DOHH2 (cell line): ENCODE data around the gene UNC93B1.
A peak's percentile ranks its signal among the peaks of the same experiment; 100 is the strongest.
"Not testable (repeated sequence)": the region's sequence is repeated elsewhere in the genome, so short reads cannot be mapped to it uniquely, and the experiment has no call there.

Source experiments
- H3F3A ChIP-seq: fragments of 200-600 bp; sonication (generic), shearing (Covaris generic); 2 replicates; pipeline ENCODE4 v1.6.0; 2016; ENCODE audit warnings: antibody characterized with exemption, mild to moderate bottlenecking; ENCODE audit not compliant: control insufficient read depth, insufficient read depth
- H3K27ac ChIP-seq: fragments of 200-600 bp; sonication (generic); 2 replicates; pipeline ENCODE4 v1.5.1; 2014; ENCODE audit warnings: low read depth, mild to moderate bottlenecking, low read length, moderate library complexity
- H3K27me3 ChIP-seq: fragments of 200-600 bp; sonication (generic); 2 replicates; pipeline ENCODE4 v1.6.1; 2014; ENCODE audit warnings: mild to moderate bottlenecking, low read length, mixed read lengths; ENCODE audit not compliant: control insufficient read depth
- H3K36me3 ChIP-seq: fragments of 200-600 bp; sonication (generic); 2 replicates; pipeline ENCODE4 v1.6.1; 2014; ENCODE audit warnings: mild to moderate bottlenecking, low read length, moderate library complexity, mixed read lengths; ENCODE audit not compliant: control insufficient read depth
- H3K4me1 ChIP-seq: fragments of 200-600 bp; sonication (generic); 2 replicates; pipeline ENCODE4 v1.6.1; 2014; ENCODE audit warnings: mild to moderate bottlenecking, low read length, mixed read lengths; ENCODE audit not compliant: control insufficient read depth
- H3K4me2 ChIP-seq: fragments of 200-600 bp; sonication (generic); 2 replicates; pipeline ENCODE4 v1.6.0; 2014; ENCODE audit warnings: mild to moderate bottlenecking, low read length, moderate library complexity
- H3K4me3 ChIP-seq: fragments of 200-600 bp; sonication (generic); 2 replicates; pipeline ENCODE4 v1.5.1; 2014; ENCODE audit warnings: mild to moderate bottlenecking, low read length, mixed read lengths
- H3K79me2 ChIP-seq: fragments of 200-600 bp; sonication (generic); 2 replicates; pipeline ENCODE4 v1.6.1; 2014; ENCODE audit warnings: mild to moderate bottlenecking, low read length, mixed read lengths; ENCODE audit not compliant: control insufficient read depth
- H3K9me2 ChIP-seq: fragments of 200-600 bp; sonication (generic); replicated peaks from 2 replicates; pipeline ENCODE4 v1.6.1; 2014; ENCODE audit warnings: mild to moderate bottlenecking, low read length, mixed read lengths; ENCODE audit not compliant: control insufficient read depth
- H3K9me3 ChIP-seq: fragments of 200-600 bp; sonication (generic); 2 replicates; pipeline ENCODE4 v1.6.1; 2014; ENCODE audit warnings: antibody characterized with exemption, low read length, mixed read lengths; ENCODE audit not compliant: control insufficient read depth, insufficient read depth
- H4K20me1 ChIP-seq: fragments of 200-600 bp; sonication (generic); 2 replicates; pipeline ENCODE4 v1.6.0; 2014; ENCODE audit warnings: low read depth, mild to moderate bottlenecking, antibody characterized with exemption, low read length, moderate library complexity; ENCODE audit not compliant: control insufficient read depth, insufficient read depth
- TF ChIP-seq, protein P1 (sequence below): fragments of 200-600 bp; sonication (generic); IDR thresholded peaks from one replicate; pipeline ENCODE4 v1.5.1; 2014; ENCODE audit warnings: antibody characterized with exemption, mild to moderate bottlenecking, low read depth, low read length; ENCODE audit not compliant: poor library complexity, severe bottlenecking

The UNC93B1 gene

GRCh38 chr11:67963879-67964278 lies 40.0 kb downstream of the UNC93B1 start:
- H3K4me2 ChIP-seq, H3K27me3 ChIP-seq, H3K4me1 ChIP-seq: not testable (repeated sequence)

GRCh38 chr11:67963217-67963616 lies 40.7 kb downstream of the UNC93B1 start:
- not testable (repeated sequence) for H3K36me3 ChIP-seq, H4K20me1 ChIP-seq, H3K79me2 ChIP-seq, H3K4me1 ChIP-seq, H3F3A ChIP-seq, H3K27me3 ChIP-seq, H3K27ac ChIP-seq, H3K9me3 ChIP-seq, H3K9me2 ChIP-seq, H3K4me3 ChIP-seq, H3K4me2 ChIP-seq

More at GRCh38 chr11:67963879-67964278, 40.0 kb downstream of the UNC93B1 start:
- H3K9me2 ChIP-seq, H3K27ac ChIP-seq, H3K9me3 ChIP-seq, H3K36me3 ChIP-seq, H4K20me1 ChIP-seq, H3K4me3 ChIP-seq, H3K79me2 ChIP-seq, H3F3A ChIP-seq: not testable (repeated sequence)

- not testable (repeated sequence) for H3K4me2 ChIP-seq, H3K9me2 ChIP-seq, H4K20me1 ChIP-seq, H3F3A ChIP-seq, H3K27me3 ChIP-seq, H3K27ac ChIP-seq, H3K4me1 ChIP-seq, H3K79me2 ChIP-seq, H3K36me3 ChIP-seq, H3K4me3 ChIP-seq, H3K9me3 ChIP-seq
Observed at GRCh38 chr11:67956236-67956635, 47.7 kb downstream of the UNC93B1 start.

DNA sequence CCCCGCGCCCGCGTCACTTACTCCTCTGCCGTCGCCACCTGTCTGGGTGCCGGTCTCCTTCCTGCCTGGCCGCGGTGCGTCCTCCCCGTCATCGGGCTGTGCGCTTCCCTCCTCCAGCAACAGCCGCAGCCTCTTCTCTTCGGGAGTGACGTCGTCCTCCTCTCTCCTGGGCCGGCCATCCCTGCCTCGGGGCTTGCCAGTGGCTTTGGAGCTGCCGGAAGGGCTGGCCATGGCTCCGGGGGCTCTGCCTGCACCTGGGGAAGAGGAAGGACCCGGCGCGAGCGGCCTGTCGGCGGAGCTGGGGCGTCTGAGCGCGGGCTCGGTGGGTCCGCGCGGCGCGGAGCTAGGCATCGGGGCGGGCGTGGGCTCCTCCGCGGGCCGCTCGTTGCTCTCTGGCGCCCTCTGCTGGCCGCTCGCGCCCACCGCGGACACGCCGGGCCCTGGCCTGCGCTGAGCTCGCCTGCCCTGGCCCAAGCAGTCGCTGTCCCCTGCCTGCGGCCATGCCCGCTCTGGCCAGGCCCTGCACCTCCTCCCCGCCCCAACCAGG lies 48.4 kb downstream of the UNC93B1 start:
- not testable (repeated sequence) for H4K20me1 ChIP-seq, H3K36me3 ChIP-seq, H3K4me1 ChIP-seq, H3K27ac ChIP-seq, H3K79me2 ChIP-seq, H3K9me2 ChIP-seq, H3F3A ChIP-seq, H3K9me3 ChIP-seq, H3K27me3 ChIP-seq
- peak overlapping the region; percentile 59 for H3K4me3 ChIP-seq
- TF ChIP-seq, protein P1, sequence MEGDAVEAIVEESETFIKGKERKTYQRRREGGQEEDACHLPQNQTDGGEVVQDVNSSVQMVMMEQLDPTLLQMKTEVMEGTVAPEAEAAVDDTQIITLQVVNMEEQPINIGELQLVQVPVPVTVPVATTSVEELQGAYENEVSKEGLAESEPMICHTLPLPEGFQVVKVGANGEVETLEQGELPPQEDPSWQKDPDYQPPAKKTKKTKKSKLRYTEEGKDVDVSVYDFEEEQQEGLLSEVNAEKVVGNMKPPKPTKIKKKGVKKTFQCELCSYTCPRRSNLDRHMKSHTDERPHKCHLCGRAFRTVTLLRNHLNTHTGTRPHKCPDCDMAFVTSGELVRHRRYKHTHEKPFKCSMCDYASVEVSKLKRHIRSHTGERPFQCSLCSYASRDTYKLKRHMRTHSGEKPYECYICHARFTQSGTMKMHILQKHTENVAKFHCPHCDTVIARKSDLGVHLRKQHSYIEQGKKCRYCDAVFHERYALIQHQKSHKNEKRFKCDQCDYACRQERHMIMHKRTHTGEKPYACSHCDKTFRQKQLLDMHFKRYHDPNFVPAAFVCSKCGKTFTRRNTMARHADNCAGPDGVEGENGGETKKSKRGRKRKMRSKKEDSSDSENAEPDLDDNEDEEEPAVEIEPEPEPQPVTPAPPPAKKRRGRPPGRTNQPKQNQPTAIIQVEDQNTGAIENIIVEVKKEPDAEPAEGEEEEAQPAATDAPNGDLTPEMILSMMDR = peak; percentile 61
- H3K4me2 ChIP-seq = peak overlapping the region; percentile 73

DNA sequence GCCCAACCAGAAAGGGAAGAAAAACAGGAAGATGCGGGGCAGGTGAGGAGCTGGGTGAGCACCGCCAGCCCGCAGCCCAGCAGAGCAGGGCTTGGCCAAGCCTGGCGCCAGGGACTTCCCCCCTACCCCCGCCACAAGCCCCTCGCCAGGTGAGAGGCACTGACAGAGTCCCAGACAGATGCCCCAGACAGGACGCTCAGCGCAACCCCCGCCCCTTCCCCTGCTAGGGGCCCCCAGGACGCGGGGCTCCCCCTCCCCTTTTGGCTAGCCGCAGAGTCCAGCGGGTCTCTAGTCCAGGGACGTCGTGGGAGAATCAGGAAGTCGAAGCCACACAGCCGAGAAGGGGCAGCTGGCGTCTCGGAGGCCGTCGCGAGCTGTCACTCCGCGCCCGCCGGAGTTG lies 48.9 kb downstream of the UNC93B1 start:
- H3K27me3 ChIP-seq, H3K9me2 ChIP-seq, H3K79me2 ChIP-seq, H3K4me1 ChIP-seq, H3K9me3 ChIP-seq, H3K36me3 ChIP-seq, H4K20me1 ChIP-seq, H3K27ac ChIP-seq, H3F3A ChIP-seq: not testable (repeated sequence)
- peak overlapping the region; percentile 73; the same call in 1 of the 2 replicates for H3K4me2 ChIP-seq
- 0 out of 2 replicates have a peak overlapping the region, but pooled peaks have one; percentile 59 for H3K4me3 ChIP-seq

DNA sequence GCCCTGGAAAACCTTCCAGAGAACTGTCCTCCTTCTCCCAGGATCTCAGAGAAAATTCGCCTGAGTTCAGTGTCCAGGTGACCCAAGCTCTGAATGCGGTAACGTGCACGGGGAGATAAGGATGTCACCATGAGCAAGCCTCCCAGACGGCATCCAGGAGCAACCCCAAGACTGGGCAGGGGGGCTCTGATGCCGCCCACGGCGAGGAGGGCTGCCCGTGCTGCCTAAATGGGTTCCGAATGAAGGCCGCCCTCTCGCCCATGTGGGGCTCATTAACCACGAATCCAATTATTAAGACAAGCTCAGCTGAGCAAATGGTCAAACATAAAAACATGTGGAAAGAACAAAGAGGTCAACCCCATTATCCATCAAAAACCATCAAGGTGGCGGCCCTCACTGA lies 49.6 kb downstream of the UNC93B1 start:
- not testable (repeated sequence) for H3K4me2 ChIP-seq

DNA sequence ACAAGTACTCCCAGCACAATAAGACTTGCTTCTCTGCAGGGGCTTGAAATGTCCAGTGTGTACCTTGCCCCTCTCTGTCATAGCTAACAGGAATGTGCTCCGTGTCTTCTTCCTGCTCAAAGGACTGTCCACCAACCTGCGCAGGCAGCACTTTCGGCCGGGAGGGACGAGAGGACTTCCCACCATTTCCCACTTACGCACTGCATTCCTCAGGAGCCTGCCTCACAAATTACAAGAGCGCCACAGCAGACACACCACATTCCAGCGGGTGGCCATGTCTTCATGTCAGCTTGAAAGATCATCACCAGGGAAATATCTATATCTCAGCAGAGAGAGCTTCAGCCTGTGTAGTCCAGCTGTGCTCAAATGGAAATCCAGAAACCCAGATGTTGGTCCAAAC lies 53.2 kb downstream of the UNC93B1 start:
- not testable (repeated sequence) for H3K4me2 ChIP-seq, H3K27me3 ChIP-seq, H3K36me3 ChIP-seq, H3K4me3 ChIP-seq, H3K4me1 ChIP-seq, H3K9me3 ChIP-seq, H4K20me1 ChIP-seq, H3F3A ChIP-seq, H3K27ac ChIP-seq, H3K9me2 ChIP-seq, H3K79me2 ChIP-seq

More for the DNA sequence above, 49.6 kb downstream of the UNC93B1 start:
- not testable (repeated sequence) for H3K36me3 ChIP-seq, H3K9me2 ChIP-seq, H3F3A ChIP-seq, H4K20me1 ChIP-seq, H3K79me2 ChIP-seq, H3K27me3 ChIP-seq, H3K27ac ChIP-seq, H3K4me3 ChIP-seq, H3K4me1 ChIP-seq, H3K9me3 ChIP-seq

DNA sequence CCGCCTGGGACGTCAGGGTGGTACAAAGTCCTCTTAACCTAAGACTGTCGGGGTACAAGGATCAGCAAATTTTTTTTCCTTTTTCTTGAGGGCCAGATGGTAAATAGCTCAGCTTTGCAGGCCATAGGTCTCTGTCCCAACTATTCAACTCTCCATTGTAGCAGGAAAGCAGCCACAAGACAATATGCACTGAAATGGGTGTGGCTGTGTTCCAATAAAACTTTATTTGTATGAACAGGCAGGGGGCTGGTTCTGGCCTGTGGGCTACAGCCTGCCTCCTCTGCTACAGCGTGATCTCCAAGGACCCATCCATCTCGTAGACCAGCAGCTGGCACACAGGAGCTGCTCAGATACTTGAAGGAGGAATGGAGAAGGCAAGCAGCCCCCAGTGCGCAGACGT lies 56.1 kb downstream of the UNC93B1 start:
- H3F3A ChIP-seq, H3K27me3 ChIP-seq, H3K4me2 ChIP-seq, H3K79me2 ChIP-seq, H3K36me3 ChIP-seq, H3K4me3 ChIP-seq, H4K20me1 ChIP-seq, H3K9me2 ChIP-seq, H3K9me3 ChIP-seq, H3K27ac ChIP-seq, H3K4me1 ChIP-seq: not testable (repeated sequence)
